HuH-7.5 (cell line): ENCODE data around the gene CHORDC1.
"Not testable (repeated sequence)": the region's sequence is repeated elsewhere in the genome, so short reads cannot be mapped to it uniquely, and the experiment has no call there.

Source experiments
- DNase-seq: peaks from one replicate; pipeline ENCODE4 v3.0.0; 2011; ENCODE audit warnings: low spot score

CHORDC1 gene

GRCh38 chr11:90213322-90213721 lies 9.5 kb downstream of the CHORDC1 start:
- DNase-seq: no peak

DNA sequence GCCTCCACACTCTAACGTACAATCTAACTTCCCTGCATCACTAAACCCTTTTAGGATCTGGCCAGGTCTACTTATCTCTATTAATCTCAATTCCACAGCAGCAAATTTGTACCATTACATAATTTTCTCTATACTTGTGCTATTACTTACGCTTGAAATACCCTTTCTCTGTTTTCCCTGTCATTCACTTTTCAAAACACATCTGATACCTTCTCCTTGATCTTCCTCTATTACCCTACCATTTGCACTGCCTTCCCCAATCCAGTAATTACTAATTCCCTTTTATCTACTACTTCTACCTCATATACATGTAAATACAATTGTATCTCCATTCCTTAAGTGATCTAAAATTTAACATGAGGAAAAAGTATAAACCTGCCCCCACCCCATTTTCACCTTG lies 14.0 kb downstream of the CHORDC1 start:
- DNase-seq: no peak

DNA sequence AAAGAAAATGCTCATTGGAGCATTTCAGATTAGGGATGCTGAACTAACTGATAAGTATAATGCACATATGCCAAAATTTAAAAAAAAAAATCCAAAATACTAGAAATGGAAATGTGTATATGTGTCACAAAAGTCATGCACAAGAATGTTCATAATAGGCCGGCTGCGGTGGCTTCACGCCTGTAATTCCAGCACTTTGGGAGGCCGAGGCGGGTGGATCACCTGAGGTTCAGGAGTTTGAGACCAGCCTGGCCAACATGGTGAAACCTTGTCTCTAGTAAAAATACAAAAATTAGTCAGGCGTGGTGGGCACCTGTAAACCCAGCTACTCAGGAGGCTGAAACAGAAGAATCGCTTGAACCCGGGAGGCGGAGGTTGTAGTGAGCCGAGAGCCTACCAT lies 14.9 kb downstream of the CHORDC1 start:
- DNase-seq: not testable (repeated sequence)

DNA sequence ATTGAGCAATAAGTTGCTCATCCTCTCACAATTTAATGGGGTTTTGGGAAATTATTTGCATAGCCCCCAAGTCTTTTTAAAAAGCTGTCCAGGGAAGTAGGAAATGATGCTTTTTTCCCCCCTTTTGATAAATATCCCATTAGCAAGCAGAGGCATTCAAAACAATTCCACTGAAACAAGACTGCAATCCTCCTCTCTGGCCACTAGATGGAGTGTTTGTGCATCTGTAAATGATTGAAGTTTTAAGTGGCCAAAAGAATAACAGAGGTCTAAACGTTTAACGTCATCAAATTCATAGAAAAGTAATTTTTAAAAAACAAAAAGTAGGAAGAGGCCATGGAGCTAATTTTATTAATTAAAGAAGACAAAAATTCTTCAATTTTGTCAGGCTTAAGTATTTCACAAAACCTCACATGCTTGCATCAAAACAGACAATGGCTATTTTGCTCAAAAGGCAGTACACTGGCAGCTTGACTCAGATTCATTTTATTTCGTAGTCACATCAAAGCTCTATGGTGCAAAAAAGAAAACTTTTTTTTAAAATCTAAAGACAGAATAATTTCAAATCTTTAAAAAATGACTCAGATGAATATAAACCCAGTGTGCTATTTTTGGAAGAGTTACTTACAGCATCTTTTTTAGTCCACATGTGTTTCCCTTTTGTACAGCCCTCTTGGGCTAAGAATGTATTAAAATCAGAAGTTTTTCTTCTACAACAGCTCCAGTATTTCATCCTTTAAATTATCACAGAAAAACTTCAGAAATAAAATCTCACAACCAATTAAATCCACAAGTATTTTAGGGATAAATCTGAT lies 17.8 kb downstream of the CHORDC1 start:
- no peak for DNase-seq

- DNase-seq: no peak
These were observed 18.4 kb downstream of the CHORDC1 start for GRCh38 chr11:90204407-90204806.

DNA sequence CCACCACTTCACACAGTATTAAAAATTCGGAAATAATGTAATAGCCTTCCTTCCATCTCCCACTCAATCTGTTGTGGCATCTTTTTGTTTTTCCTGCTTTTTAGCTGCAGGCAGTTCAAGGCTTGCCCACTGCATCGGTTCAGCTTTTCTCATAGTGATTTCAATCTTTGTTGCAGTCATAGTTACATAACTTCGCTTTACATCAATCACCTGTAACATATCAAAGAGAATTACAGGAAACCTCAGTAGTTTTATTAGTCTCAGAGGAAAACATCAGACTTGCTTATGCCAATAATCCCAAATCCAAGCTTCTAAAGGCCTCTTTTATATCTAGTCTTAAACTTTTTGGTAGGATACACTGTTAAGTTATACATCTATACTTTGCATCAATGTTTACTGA lies 20.5 kb downstream of the CHORDC1 start:
- DNase-seq: no peak

DNA sequence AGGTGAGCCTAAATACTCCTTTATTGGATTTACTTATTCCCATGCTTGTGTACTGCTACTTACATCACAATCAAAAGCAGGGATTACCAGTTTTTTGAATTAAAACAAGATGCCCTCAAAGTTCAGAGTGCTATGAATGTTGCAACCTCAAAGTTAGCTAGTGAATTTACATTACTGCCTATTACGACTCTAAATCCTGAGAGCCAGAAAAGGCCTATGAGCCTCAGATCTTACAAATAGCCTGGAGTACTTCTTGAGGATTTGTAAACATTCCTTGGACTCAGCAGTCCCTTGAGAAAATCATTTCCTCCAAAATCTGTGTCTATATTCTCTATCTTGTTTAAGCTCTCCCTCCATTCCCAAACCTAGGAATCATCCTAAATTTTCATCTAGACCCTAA lies 25.5 kb downstream of the CHORDC1 start:
- no peak for DNase-seq

- DNase-seq: no peak
These were observed 29.8 kb downstream of the CHORDC1 start for GRCh38 chr11:90192869-90193582.

DNA sequence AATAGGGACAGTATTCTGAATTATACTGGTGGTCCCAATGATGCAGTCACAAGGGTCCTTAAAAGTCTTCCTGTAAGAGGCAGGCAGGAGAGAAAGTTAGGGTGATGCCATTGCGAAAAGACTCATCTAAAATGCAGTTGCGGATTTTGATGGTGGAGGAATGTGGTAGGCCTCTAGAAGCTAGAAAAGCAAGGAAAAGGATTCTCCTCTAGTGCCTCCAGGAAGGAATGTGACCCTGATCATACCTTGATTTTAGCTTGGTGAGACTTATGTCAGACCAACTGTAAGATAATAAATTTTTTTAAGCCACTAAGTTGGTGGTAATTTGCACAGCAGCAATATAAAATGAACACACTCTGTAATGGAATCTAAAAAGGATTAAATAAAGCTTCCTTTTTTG lies 33.8 kb downstream of the CHORDC1 start:
- no peak for DNase-seq

- no peak for DNase-seq
These were observed 35.0 kb downstream of the CHORDC1 start for GRCh38 chr11:90187839-90188238.

- DNase-seq: no peak
These were observed 42.9 kb downstream of the CHORDC1 start for GRCh38 chr11:90179923-90180322.

DNA sequence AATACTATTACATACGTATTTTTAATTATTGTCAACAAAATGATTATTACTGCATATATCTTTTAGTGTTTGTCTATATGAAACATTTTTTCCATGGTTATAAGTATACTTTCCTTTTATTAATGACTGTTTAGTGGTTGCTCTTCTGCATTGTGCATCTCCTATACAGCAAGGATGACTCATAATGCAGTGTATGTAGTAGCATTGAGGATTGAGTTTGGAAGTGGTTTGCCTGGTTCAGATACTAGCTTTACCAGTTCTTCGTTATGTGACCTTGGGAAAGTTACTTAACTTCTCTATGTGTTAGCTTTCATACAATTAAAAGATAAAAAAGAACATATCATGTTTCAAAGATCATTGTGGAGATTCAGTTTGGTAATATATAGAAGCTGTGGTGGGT lies 44.1 kb downstream of the CHORDC1 start:
- DNase-seq: no peak

DNA sequence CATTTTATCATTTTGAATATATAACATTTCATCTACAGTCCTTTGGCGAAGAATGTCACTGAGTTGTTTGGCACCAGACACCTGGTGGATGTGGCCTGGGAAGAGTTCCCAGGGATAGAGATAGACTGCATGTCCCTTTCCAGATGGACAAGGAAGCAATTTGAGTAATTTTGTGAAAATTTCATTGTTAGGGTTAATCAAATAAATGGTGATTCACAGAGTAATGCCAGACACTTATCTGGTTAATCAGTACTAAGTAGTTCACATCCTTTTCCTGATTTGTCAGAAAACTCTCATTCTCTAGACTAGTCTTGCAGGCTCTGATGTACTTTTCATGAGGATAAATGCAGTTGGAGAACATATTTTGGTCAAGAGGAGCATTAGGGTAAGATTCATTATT lies 46.8 kb downstream of the CHORDC1 start:
- no peak for DNase-seq

GRCh38 chr11:90171359-90171758 lies 51.5 kb downstream of the CHORDC1 start:
- no peak for DNase-seq

DNA sequence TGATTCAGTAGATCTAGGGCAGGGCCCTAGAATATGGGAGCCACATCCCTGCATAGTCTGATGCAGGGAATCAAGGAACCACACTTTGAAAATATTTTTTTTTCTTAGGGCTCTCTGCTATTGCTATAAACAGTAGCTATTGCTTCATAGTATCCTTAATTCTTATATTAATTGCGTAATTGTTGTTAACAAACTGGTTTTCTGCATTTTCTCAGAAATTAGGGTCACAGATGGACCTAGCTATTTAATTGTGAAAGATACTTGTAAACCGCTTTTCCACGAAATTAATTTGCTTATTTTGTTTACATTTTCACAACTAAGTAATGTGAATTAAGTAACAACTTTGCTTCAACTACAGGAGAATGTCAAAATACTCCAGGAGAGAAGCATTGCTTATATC lies 54.3 kb downstream of the CHORDC1 start:
- DNase-seq: no peak

DNA sequence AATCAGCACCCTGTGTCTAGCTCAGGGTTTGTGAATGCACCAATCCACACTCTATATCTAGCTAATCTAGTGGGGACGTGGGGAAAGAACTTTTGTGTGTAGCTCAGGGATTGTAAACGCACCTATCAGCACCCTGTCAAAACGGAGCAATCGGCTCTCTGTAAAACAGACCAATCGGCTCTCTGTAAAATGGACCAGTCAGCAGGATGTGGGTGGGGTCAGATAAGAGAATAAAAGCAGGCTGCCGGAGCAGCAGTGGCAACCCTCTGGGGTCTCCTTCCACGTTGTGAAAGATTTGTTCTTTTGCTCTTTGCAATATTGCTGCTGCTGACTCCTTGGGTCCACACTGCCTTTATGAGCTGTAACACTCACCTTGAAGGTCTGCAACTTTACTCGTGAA lies 55.1 kb downstream of the CHORDC1 start:
- not testable (repeated sequence) for DNase-seq

GRCh38 chr11:90166982-90167573 lies 55.8 kb downstream of the CHORDC1 start:
- not testable (repeated sequence) for DNase-seq
